RKO (cell line): ENCODE data around the gene CPVL.

Experiments used
- DNase-seq: peaks from one replicate; pipeline ENCODE4 v3.0.0-alpha.2; 2016; ENCODE audit warnings: low spot score

Gene CPVL

DNA sequence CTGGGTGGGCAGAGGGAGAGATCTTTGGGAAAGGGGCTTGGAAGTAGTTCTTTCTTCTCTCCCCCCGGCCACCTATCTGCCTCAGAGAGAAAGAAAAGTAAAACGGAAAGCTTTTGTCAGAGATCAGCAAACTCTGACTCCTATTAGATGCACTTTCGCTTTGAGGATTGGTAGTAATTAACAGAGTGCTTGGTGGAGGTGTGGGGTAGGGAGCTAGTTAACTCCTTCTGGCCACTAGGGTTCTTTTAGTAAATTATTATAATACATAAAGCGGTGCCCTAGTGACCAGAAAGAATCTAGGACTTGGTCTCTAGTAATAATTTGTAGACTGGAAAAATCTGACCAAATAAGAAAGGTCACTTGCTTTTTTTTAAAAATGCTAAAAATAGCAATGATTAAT lies 54.6 kb downstream of the CPVL start:
- no peak for DNase-seq

DNA sequence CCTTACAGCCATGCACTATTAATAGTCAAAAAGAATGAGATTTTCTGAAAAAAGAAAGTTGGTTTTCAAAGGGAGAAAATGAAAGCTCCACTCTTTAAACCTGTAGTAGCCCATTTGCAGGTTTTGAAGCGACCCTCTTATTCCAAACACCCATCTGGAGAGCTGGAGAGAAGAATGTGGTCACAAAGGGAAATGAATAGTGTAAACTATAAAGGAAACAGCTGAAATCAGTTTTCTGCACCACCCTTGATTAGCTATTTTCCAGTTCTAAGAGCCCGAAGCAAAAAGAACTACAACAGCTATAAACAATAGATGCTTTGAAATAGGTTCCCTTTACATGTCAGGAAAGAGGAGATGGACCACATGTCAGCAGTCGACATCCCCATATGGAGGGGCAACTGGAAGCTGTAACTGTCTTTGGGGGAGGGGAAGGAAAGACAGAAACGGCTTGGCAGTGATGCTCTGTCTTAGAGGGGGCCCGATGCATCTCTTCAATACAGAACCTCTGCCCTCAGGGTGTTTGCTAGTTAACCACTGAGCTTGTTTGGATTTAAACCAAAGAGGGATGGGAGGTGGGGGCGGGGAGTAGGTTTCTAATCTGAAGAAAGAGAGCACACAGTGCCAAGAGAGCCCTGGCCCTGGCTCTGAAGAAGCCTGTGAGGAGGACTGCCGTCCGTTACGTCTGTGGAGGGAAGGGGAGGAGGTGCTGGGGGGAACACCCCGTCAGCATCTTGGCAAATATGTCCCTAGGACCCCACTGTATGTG lies 55.3 kb downstream of the CPVL start:
- DNase-seq = no peak

DNA sequence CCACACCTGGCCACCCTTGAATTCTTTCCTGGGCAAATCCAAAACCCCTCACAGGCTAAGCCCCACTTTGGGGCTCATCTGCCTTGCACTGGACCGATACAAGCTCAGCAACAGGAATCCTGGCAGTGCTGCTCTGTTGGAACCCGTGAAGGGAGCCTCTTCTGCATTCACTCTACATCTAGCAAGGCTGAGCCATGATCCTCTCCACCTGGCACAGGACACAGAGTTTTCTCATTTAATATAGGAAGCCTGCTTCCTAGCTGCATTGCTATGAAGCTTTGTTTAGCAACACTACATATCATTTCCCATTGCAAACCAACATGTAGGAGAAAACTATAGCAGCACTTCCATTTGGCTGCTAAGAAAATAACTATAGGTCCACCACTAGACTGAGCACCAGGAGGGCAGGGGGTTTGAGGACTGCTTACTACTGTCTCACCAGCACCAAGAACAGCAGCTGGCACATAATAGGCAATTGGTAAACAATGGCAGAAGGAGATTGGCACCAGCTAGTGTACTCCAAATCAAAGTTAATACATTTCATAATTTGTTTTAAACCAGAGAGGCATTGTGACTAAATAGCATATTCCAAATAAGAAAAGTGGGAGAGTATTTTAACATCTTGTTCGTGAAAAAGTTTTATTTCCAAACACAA lies 56.1 kb downstream of the CPVL start:
- no peak for DNase-seq

DNA sequence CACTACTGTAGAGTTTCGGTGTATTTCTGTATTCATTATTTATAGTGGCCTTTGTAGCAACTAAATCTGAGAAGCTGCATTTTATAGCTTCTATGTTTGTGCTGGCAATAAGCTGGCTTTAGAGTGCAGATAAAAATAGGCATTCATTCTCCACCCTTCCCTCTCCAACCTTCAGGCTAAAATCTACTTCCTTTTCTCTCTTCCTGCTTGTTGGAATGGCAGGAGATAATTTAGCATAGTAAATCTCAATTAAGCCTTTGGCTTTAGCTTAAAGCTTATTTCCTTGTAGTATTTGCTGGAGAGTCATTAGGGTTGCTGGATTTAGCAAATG lies 58.5 kb downstream of the CPVL start:
- DNase-seq = no peak

DNA sequence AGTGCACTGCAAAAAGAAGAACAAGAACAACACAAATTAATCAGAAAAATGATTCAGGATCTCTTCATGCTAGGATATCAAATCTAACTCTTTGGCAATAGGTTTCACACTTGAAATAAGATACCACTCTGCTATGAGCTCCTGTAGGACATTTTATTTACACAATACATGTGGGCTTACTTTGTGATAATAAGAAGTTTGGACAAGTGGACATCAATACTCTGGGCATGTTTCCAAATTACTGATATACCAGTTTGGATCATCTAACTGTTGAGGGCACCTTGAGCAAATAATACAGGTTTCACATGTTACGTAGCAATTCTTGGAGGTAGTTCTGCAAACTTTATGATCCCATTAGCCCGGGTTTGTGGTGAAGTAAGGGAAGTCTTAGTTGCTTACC lies 59.8 kb downstream of the CPVL start:
- DNase-seq = no peak

DNA sequence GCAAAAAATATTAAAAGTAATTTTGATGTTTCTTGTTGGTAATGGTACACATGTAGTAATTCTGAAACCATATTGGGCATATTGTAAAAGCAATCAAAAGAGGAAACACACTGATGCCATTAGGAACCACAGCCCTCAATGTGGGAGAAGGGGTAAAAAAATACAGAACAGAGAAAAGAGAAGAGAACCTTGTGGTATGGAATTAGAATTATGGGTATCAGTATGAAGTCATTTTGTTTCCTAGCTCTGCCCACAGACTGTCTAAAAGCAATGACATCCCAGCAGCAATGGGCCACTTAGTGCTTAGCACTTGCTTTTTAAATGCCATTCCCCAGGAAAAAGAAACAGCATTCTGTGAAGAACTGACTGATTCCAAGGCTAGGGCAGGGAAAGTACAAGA lies 61.5 kb downstream of the CPVL start:
- no peak for DNase-seq

DNA sequence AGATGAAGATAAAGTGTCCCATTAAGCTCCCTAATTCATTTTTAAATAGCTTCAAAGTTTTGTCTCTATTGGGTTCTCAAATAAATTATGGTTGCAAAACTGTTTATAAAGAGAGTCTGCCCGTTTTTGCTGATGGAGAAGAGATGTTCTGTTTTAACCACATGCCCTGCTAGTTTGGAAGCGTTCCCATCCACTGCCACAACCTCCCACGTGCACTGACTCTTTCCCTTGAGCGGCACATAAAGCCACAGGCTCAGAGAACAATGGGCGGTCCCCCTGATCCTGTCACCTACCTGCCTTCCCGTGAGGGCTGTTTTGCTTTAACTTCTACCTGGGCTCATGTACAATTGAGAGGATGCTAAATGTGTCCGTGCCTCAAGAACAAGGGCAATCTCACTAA lies 65.5 kb downstream of the CPVL start:
- DNase-seq = no peak

DNA sequence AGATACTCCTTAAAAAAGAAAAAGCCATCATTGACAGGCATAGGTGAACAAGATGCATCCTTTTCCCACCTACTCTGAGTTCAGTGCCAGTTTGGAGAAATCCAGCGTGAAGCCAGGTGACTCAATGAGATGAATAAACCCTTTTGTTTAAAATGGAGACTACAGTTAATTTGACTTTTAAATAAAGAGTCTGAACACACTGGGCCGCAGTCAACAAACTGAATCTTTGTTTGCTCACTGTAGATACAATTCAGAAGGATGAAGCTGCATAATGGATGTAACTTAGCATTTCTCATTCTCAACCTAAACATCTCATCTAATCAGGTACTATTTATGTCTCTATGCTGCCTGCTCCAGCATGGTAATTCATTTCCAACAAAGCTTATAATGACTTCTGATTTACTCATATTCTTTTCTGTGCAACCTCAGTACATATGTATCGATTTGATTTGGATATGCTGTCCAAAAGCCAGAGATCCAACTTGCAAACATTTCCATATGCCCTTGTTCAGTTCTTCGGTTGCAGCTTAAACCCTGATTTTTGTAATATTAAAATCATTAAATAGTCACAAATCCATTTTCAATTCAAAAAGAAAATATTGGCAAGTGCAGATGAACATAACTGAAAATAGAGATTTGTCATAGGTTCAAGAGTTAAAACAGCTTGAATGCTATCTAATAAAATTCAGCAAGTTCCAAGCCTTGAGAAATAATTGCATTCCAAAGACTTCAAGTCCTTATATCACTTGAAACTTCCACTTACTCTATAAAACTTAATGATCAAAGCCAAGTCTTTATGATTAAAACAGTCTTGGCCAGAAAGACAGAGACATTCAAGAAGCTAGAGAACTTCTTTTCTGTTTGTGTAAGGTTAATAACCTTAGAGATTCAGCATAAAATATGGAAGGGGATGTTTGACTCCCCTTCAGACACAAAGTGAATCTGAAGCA lies 67.8 kb downstream of the CPVL start:
- DNase-seq = no peak

DNA sequence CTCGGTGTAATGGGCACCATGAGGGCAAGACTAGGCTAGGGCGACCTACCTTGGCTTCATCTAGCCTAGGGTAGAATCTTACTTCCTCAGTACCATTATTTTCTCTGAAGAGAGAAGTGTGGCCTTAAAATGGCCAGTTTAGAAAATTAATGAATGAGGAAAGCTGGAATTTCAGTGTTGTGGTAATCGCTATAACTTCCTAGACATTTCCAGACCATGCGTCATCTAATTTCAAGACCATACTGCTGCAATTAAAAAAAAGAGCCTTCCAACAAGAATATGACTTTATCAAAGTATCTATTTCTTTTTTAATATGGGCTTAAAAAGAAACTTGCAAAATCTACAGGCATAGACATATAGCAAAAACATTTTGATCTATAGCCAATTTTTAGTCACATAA lies 68.5 kb downstream of the CPVL start:
- DNase-seq = no peak

DNA sequence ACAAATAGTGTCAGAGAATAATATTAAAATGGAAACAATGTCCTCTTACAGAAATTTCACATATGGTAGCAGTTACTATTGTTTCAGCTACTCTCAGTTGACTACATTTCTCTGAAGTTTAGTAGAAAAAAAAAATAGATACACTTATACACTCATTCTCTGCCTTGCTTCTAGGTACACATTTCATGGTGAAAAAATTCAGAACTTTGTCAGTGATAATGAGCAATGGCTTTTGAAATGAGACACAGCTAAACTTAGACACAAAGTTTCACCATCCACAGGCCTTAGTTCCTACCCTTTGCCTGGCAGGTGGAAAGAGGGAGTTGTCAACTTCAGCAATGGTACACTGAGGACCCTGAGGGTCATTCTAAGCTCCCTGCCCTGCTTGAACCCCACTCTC lies 69.2 kb downstream of the CPVL start:
- DNase-seq = no peak

DNA sequence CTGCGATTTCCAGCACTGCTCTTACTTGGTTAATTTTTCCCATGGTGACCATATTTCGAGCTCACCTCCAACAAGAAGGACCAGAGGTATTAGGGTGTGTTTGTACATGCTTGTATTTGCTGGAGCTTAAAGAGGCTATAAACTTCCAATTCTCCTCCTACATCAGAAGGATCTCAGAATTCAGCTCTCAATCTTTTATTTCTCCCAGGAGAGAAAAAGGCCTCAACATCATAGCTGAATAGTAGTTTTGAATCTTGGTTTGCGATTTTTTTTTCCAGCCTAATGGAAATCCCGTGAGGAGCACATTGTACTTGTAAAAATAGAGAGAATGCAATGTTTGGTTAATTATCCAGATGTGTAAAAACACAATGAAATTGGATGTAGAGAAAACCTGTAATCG lies 69.7 kb downstream of the CPVL start:
- DNase-seq = no peak

DNA sequence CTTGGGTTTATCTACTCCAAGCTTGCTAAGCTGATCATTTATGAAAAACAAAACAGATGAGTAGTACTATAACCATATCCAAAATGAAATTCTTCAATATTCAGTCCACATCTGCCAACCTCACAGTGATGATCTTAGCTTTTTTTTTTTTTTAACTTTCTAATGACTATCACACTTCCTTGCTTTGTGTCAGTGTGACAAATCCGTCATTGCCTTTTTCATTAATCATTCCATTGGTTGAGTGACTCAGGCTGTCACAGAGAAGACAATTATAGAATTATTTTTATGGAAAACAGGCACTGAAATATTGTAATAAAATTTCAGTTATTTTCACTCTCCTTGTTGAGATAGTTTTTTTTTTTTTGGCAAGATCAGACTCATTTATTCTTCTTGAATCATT lies 70.7 kb downstream of the CPVL start:
- DNase-seq = no peak

DNA sequence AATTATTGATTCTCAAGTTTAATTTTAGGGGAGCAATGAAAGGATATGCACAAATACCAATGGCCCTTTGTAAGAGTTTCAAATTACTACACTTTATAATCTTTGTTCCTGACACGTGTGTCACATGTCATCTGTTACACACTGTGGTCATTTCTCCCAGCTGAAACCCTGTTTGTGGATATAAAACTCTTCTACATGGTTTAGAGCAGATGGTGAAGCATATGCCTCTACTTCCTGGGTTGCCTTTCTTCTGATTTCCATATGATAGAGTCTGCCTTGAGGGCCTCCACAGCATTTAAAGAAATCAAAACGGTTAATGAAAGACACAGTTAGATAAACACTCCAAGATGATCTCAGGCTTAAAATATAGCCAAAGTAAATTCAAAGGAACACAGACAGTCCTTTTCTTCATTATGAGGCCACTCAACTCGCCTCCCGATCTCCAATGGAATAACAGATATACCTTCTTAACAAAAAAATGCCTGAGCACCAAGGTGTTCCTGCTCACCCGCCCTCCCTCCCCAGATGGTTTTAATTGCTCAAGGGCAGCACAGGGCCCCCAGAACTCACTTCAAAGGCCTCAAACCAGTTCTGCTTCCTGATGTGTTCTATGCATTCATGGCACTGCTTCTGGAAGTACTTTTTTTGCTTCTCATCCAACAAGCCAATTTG lies 75.0 kb downstream of the CPVL start:
- DNase-seq = no peak

DNA sequence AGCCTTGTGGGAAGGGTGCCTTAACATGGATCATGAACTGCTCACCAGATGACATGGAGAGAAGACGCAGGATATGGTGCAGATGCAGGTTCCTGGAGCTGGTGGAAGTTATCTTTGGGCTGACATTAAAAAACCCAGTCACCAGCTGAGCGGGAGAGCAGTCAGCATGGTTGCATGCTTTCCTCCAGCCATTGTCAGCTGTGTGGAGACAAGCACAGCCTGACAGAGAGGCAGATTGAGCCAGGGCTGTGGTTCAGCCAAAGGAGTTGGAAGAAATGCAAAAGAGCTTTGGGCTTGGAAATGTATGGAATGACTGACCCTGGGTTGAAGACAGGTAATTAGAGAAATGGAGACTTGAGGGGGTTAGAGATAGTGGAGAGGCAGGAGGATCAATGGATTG lies 79.7 kb downstream of the CPVL start:
- DNase-seq = no peak

DNA sequence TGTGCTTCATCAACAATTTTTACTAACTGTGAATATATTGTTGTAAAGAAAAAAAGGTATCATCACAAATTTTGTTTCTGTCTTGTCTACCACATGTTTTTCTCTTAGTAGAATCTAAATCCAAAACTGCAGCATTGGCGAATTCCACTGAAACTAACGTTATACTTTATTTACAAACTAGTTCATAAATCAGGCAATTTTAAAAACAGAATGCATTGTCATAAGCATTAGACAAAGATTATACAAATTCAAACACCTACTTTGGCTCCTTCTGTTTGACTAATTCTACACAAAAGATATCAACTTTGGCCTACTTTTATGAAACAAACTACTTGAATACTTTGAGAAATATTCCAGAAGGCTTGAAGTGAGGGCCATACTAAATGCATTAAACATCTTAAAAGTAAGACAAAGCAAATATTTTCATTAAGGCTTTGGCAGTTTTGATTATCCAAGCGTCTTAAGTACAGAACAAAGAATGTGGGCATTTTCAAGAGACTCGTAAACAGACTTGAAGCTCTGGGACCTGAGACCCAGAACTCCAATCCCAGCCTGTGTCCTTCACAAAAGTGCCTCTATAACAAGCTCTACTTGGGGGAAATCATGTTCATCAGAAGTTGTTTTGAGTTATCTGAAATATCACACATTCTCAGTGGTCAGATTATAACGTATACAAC lies 81.0 kb downstream of the CPVL start:
- no peak for DNase-seq

DNA sequence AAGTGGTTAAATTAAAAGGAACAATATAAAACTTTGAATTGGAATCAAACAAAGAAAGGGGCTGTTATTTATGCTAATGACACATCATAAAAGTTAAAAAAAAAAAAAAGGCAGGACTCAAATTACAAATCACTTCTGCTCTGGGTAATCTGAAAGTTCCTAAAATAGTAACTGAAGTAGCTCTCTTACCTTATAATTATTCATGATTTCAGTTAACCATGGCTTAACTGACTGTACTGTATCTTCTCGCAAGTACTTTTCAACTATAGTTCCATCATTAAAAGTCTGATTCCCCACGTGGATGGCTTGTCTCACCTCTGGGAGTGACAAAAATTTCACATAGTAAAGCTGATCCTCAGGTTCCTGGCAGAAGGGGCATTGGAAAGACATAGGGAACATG lies 82.5 kb downstream of the CPVL start:
- DNase-seq = no peak

DNA sequence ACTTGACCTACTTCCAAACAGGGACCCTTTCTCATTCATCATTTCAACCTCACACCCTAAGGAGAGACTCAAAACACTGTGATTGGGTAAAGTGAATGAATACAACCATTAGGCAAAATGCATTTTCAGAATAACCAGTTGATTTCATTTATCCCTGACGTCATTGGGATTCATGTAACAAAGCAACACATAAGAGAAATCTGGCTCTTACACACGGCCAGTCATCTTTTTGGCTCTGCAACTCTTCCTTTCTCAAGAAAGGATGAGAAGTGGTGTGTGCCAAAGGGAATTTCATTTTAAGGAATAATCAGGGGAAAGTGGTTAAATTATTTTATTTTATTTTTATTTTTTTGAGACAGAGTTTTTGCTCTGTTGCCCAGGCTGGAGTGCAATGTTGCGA lies 83.1 kb downstream of the CPVL start:
- DNase-seq = no peak

DNA sequence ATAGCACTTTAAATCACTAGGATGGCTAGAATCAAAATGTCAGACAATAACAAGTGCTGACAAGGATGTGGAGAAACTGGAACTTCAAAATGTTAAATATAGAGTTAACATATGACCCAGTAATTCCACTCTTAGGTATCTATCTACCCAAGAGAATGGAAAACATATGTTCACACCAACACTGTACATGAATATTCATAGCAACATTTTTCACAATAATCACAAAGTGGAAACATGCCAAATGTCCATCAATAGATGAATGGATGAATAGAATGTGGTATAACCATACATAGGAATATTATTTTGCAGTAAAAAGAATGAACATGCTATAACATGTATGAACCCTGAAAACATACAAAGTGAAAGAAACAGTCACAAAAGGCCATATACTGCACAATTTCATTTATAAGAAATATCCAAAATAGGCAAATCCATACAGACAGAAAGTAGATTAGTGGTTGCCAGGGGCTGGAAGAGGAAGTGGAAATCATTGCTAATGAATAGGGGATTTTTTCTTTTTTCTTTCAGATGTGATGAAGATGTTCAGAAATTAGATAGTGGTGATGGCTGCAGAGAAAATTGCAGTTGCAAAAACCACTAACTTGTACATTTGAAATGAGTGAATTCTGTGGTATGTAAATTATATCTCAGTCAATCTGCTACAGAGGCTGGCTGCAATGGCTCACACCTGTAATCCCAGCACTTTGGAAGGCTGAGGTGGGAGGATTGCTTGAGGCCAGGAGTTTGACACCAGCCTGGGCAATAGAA lies 93.0 kb downstream of the CPVL start:
- no peak for DNase-seq

DNA sequence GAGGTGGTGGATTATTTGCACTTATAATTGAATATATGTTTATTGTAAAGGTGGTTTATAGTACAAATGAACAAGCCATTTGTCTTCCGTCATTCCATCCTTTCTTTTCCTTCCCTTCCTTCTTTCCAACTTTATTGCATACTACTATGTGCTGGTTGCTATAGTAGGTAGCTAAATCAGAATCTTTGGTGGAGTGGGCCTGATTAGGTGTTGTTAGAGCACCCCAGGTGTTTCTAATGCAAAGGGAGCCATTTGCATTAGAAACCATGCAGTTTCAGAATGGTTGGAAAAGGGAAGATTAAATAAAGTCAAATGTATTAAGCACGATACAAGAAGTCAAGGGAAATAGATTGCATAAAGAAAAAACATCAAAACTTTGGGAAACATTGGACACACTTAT lies 99.4 kb downstream of the CPVL start:
- no peak for DNase-seq

DNA sequence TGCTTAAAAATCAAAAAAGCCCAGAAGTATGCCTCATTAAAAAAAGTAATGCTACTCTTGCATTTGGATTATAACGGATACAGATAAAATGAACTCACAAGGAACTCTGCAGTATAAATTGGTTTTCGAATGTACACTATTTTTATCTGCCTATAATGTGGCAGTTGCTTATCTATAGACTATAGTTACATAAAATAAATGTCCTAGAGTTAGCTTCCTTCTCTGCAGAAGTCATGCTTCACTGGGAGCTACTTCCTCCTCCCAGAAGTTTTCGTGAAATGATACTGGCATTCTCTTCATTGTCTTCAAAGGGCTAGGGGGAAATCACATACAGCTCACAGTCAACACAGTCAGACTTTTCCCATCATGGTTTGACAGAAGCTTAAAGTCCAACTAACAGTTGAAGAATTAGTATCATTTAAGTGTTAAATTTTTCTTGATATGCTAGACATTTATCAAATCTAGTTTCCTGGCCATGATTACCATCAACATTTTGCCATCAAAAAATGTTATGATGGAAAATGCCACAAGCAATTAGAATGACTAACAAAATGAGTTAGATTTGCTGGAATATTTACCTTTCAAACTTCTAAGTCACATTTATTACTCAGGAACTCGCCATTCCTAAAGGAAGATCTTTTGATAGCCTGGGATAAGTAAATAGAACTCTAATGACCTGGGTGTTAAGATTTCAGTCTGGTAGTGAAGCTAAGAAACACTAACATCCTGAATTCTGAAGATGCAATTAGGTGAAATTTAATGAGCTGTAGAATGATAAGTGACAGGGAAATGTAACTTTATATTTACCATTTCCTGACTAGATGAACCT lies 100.9 kb downstream of the CPVL start:
- no peak for DNase-seq
